Nucleus accumbens (tissue), 56 donors: ENCODE results near the gene COL6A6.

ENCODE experiments used
- DNase-seq, 56 donors: peaks; one replicate each; lab custom pipeline; 2025; lab: John Stamatoyannopoulos, UW

The COL6A6 gene

GRCh38 chr3:130516645-130517512, at the start of gene COL6A6:
TSS of gene COL6A6 (plus strand) at chr3:130517177. CDS start at chr3:130560365, 43,188 bp downstream.
- DNase-seq = no peak

DNA sequence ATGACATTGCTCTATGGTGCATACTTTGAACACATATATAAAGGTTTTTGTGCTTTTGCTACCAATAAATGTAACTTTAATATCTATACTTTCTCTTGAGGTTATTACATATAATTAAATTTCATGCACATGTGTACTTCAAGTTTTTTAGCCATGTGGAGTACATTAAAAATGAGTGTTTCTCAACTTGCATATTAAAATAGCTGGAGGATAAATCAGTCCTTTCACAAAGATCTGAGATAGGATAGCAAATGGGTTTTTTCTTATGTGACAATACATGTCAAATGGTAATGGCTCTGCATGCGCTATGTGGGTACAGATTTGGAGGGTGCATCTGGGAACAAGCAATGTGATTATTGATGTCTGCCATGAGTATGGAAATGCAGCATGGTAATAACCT, 48.7 kb upstream of the COL6A6 start:
- DNase-seq = no peak

GRCh38 chr3:130470126-130470525, 46.9 kb upstream of the COL6A6 start:
- DNase-seq = no peak

DNA sequence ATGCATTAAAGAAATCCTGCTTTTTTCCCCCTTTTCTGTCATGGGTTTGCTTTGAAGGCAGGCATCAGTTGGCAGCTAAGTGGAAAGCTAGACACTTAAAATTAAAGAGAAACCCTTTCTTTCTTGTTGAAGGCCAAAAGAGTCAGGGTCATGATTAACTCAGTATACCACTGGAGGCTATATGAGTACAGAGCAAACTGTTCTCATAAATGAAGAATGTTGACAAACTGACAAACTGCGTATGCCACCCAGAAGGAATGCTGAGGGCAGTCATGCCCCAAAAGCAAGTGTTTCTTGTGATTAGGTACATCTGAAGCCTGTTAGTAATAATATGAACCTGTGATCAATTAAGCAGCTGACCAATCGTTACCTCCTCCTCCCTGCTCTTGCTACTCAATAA, 43.6 kb upstream of the COL6A6 start:
- DNase-seq = no peak

GRCh38 chr3:130480736-130481135, 36.2 kb upstream of the COL6A6 start:
- no peak for DNase-seq

DNA sequence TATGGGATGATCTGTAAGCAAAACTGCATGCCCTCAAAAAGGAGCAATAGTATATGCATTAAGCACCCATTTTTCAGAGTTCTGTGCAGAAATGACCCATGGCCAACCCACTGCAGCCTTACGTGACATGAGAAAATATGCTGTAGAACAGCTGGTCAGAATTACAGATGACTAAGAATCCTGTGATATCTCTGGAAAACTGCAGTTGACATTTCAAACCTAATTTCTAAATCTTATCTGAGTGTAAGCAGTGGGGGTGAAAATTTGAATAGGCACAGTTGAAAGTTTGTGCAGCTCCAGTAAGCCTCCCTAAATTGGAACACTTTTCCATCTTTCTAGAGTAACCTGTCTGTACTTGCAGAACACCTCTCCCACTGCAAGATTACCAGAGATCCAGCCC, 28.7 kb upstream of the COL6A6 start:
- no peak for DNase-seq

DNA sequence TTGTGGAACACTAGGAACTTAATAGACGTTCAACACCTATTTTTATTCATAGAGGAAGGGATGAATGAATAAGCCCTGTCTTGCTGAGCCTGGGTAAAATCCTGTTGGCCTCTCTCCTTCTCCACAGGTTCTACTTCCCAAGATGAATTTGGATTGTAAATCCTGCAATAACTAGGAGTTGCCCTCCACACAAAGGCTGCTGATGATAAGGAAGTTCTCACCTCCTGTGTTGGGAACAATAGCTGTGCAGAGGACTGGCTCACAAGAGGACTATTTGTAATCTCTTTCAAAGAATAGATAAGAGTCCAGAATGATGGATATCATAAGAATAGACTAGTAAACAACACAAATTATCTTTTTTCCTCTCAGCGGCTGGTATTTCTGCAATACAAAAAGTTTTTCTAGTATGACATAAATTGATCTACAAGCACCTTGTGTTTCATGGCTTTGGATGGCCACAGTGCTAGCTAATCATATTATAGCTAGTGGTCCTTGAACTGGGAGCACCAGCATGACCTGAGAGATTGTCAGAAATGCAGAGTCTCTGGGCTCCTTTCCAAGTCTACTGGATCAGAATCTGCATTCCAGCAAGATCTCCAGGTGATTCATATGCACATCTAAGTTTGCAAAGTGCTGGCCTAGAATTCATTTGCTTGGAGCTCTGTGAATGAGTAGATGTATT, 28.1 kb upstream of the COL6A6 start:
- no peak for DNase-seq

DNA sequence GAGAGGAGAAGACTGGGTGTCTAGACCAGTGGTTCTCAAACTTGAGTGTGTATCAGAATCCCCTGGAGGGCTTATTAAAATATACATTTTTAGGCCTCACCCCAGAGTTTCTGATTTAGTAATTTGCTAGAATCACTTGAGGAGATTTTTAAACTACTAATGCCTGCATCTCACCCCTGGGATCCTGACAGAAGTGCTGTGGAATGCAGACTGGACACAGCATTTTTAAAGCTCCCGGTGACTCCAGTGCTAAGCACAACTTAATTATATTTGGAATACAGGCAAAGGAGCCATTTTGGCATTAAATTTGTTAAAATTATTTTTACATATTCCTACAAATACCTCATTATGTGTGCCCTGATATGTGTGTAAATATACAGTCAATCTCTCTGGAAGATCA, 26.7 kb upstream of the COL6A6 start:
- no peak for DNase-seq

DNA sequence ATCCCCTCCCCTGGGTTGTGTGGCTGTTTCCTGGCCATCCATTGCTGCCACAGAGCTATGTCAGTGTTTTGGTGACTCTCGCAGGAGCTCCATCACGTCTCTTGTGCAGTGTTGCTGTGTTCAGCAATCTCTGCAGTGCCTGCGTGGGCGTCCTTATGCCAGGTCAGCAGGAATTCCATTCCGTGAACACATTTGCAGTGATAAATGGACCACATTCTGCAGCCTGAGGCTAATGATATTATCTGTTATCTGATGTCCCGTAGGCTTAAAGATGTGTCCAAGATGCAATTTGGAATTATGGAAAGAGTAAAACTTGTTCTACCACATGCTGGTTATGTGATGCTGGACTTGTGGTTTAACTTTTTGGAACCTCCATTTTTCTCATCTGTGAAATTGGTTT, 25.5 kb upstream of the COL6A6 start:
- DNase-seq = no peak

- DNase-seq = no peak
These were observed 12.3 kb upstream of the COL6A6 start for GRCh38 chr3:130504701-130505100.

GRCh38 chr3:130506031-130506430, 10.9 kb upstream of the COL6A6 start:
- DNase-seq = no peak

DNA sequence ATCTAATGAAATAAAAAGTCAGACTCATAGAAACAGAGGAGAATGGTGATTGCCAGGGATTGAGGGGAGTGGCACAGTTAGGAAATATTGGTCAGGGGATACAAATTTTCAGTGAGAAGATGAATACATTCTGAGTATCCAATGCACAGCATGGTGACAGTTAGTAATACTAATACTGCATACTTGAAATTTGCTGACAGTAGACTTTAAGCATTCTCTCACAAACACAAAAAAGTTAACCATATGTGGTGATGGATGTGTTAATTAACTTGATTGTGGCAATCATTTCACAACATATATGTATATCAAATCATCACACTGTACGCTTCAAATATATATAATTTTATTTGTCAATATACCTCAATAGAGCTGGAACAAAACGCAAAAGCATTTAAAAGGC, 9.2 kb upstream of the COL6A6 start:
- no peak for DNase-seq

DNA sequence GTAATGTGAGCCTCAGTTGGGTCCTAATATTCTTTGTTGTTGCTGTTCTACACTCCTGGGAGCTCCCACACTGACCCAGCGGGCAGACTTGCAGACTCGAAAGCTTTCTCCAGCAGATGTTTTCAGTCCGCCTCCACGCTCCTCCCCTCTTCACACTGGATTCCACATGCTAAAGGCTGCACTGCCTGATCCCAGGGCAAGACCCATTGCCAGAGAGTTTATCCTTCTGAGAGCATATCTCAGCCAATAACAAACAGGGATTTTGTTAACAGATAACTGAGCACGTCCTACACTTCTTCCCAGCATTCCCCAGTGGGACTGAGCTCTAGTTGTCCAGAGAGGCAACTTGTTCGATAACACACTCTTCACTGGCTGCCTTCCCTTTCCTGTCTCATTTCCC, 8.0 kb upstream of the COL6A6 start:
- DNase-seq = no peak

DNA sequence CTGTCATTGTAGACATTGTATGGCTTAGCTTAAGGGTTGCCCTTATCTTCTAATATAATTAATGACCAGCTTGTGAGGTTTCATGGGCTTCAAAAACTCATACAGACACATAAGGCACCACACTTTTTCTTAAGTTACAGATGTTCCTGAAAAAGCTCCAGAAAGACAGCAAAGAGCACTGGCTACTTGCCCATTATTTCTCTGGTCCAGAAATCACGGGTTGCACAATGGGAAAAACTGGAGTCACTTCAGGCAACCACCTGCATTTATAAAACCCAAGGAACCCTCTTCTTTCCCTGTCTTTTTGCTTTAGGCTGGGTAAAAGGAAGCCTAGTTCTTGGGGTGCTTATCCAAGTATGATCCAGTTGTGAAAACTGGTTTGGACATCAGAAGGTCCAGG, 2.3 kb upstream of the COL6A6 start:
- no peak for DNase-seq

GRCh38 chr3:130515755-130516154, 1.2 kb upstream of the COL6A6 start:
- no peak for DNase-seq

- DNase-seq = no peak
These were observed 625 bp downstream of the COL6A6 start for GRCh38 chr3:130517602-130518001.

GRCh38 chr3:130519754-130520153, 2.8 kb downstream of the COL6A6 start:
- no peak for DNase-seq

- no peak for DNase-seq
These were observed 5.4 kb downstream of the COL6A6 start for GRCh38 chr3:130522399-130522798.

GRCh38 chr3:130527426-130527825, 10.4 kb downstream of the COL6A6 start:
- DNase-seq = no peak

- no peak for DNase-seq
These were observed 11.1 kb downstream of the COL6A6 start for GRCh38 chr3:130528120-130528519.

DNA sequence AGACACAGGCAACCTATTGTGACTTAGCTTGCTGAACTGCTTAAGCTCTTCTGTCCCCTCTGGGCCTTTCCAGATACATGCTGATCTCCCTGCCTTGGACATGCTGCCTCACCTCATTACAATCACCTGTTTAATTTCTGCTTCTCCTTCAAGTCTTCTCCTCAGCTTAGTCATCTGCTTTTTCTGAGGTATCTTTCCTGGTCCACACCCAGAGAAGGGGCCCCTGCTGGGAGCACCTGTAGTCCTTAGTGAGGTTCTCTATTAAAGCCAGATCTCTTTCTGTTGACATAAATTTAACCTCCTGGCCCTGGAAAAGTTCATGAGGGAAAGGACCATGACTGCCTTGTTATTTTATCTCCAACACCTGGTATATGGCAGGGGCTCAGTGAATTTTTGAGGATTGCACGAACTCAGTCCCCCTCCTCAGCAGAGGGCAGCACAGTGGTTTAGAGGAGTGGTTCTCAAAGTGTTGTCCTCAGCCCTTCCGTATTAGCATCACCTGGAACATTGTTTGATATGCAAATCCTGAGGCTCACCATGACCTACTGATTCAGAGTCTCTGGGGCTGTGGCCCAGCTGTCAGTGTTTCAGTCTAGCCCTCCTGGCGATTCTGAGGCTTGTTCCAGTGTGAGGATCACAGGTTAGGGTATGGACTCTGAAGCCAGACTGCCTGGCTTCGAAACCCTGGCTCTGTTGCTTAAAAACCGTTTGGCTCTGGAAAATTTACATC, 12.7 kb downstream of the COL6A6 start:
- no peak for DNase-seq
